Mesenchymal stem cell (in vitro differentiated cells and primary cell): ENCODE measurements around the gene GABRR2.

Experiments used
- DNase-seq: peaks from one replicate; pipeline ENCODE4 v3.0.0-alpha.2; 2013
- H2AFZ ChIP-seq: one replicate; pipeline ENCODE4 v1.6.1; 2013; ENCODE audit warnings: low read depth, mild to moderate bottlenecking, control low read depth, inconsistent platforms, low read length, moderate library complexity
- H2AK5ac ChIP-seq: 2 replicates; pipeline ENCODE4 v1.6.1; 2013; ENCODE audit warnings: low read length, moderate library complexity, mild to moderate bottlenecking, inconsistent platforms; ENCODE audit not compliant: severe bottlenecking
- H2BK120ac ChIP-seq: one replicate; pipeline ENCODE4 v1.6.1; 2013; ENCODE audit warnings: low read depth, mild to moderate bottlenecking, inconsistent platforms, low read length, moderate library complexity
- H2BK12ac ChIP-seq, 2 experiments: one replicate each; pipeline ENCODE4 v1.6.1; 2013; ENCODE audit warnings: inconsistent platforms in 2 of 2, low read length in 2 of 2, mild to moderate bottlenecking in 2 of 2, moderate library complexity in 2 of 2, control low read depth in 1 of 2
- H2BK15ac ChIP-seq: one replicate; pipeline ENCODE4 v1.6.1; 2013; ENCODE audit warnings: mild to moderate bottlenecking, low read depth, inconsistent platforms; ENCODE audit not compliant: poor library complexity, severe bottlenecking
- H2BK5ac ChIP-seq: 2 replicates; pipeline ENCODE4 v1.6.1; 2013; ENCODE audit warnings: low read depth, mild to moderate bottlenecking, low read length, control low read depth, inconsistent platforms; ENCODE audit not compliant: poor library complexity, severe bottlenecking
- H3K14ac ChIP-seq, 2 experiments: one replicate each; pipeline ENCODE4 v1.6.1; 2013; ENCODE audit warnings: inconsistent platforms in 2 of 2, low read length in 2 of 2, control low read depth in 1 of 2, mild to moderate bottlenecking in 1 of 2, moderate library complexity in 1 of 2
- H3K18ac ChIP-seq, 2 experiments: one replicate each; pipeline ENCODE4 v1.6.1; 2013; ENCODE audit warnings: inconsistent platforms in 2 of 2, low read length in 2 of 2, control low read depth in 1 of 2, low read depth in 1 of 2, mild to moderate bottlenecking in 1 of 2
- H3K23ac ChIP-seq, 2 experiments: one replicate each; pipeline ENCODE4 v1.6.1; 2013; ENCODE audit warnings: inconsistent platforms in 2 of 2, low read length in 2 of 2, mild to moderate bottlenecking in 2 of 2, moderate library complexity in 2 of 2, control low read depth in 1 of 2
- H3K27ac ChIP-seq: 2 replicates; pipeline ENCODE4 v1.5.1; 2013; ENCODE audit warnings: mild to moderate bottlenecking, moderate library complexity, low read length, control low read depth, inconsistent platforms; ENCODE audit not compliant: poor library complexity, severe bottlenecking
- H3K27me3 ChIP-seq, 2 experiments: 2 replicates each; pipeline versions ENCODE4 v1.6.1 to v1.7.0; 2013; ENCODE audit warnings: low read length in 2 of 2, mild to moderate bottlenecking in 2 of 2, moderate library complexity in 2 of 2, control low read depth in 1 of 2, inconsistent platforms in 1 of 2; ENCODE audit not compliant: control insufficient read depth in 1 of 2, insufficient read depth in 1 of 2
- H3K36me3 ChIP-seq, 2 experiments: 2 replicates each; pipeline versions ENCODE4 v1.6.1 to v1.7.0; 2013; ENCODE audit warnings: low read length in 2 of 2, control low read depth in 1 of 2, inconsistent platforms in 1 of 2, low read depth in 1 of 2, mild to moderate bottlenecking in 1 of 2; ENCODE audit not compliant: insufficient read depth in 2 of 2, control insufficient read depth in 1 of 2
- H3K4ac ChIP-seq, 2 experiments: one replicate each; pipeline ENCODE4 v1.6.1; 2013; ENCODE audit warnings: inconsistent platforms in 2 of 2, low read length in 2 of 2, mild to moderate bottlenecking in 2 of 2, moderate library complexity in 2 of 2, control low read depth in 1 of 2, low read depth in 1 of 2
- H3K4me1 ChIP-seq: 2 replicates; pipeline ENCODE4 v1.6.1; 2013; ENCODE audit warnings: low read depth, low read length, control low read depth; ENCODE audit not compliant: control insufficient read depth, insufficient read depth
- H3K4me2 ChIP-seq: 2 replicates; pipeline ENCODE4 v1.6.1; 2013; ENCODE audit warnings: low read length, mild to moderate bottlenecking, inconsistent platforms; ENCODE audit not compliant: poor library complexity, severe bottlenecking
- H3K4me3 ChIP-seq, 2 experiments: 2 replicates each; pipeline versions ENCODE4 v1.5.1 to v1.7.0; 2013; ENCODE audit warnings: low read length in 2 of 2, mild to moderate bottlenecking in 2 of 2, control low read depth in 1 of 2, low read depth in 1 of 2; ENCODE audit not compliant: insufficient read depth in 1 of 2
- H3K79me1 ChIP-seq: replicated peaks from 2 replicates; pipeline ENCODE4 v1.6.1; 2013; ENCODE audit warnings: mild to moderate bottlenecking, control low read depth, low read length, inconsistent platforms; ENCODE audit not compliant: poor library complexity, severe bottlenecking
- H3K9ac ChIP-seq: 2 replicates; pipeline ENCODE4 v1.7.0; 2013; ENCODE audit warnings: mild to moderate bottlenecking, low read length, moderate library complexity
- H3K9me3 ChIP-seq: 2 replicates; pipeline ENCODE4 v1.7.0; 2013; ENCODE audit warnings: mild to moderate bottlenecking, low read length; ENCODE audit not compliant: control insufficient read depth
- H4K8ac ChIP-seq: one replicate; pipeline ENCODE4 v1.6.1; 2013; ENCODE audit warnings: inconsistent platforms, mild to moderate bottlenecking, low read length, moderate library complexity
- H4K91ac ChIP-seq: one replicate; pipeline ENCODE4 v1.6.1; 2013; ENCODE audit warnings: mild to moderate bottlenecking, low read length, inconsistent platforms
- WGBS: methylation state at CpG from one replicate; pipeline ENCODE4 v1.1.7; 2013; ENCODE audit warnings: mixed read lengths; 5-methylcytosine and 5-hydroxymethylcytosine counted together

Gene GABRR2

DNA sequence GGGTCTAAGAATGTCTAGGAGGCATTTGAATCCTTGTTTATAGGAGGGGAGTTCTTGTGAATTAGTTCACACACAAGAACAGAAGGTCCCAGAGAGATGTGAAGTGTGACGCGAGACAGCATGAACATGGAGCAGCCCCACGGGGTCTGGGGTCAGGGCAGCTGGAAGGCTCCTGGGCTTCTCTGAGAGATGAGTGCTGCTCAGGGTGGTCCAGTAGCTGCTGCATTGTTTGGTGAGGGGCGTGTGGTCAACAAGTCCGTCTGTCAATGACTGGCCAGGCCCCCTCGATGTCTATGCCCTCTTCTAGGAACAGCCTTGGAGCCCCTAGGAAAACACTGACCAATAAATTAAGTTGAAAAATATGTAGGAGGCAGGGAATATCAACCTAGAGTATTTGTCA lies 57.8 kb downstream of the GABRR2 start:
- Histone ChIP-seq H3K27me3 (peaks cover 12 to 42% of the 10 kb centered on the region in 2 experiments), H2AK5ac (no peak overlapping the region), H3K36me3 (no peaks in the 10 kb centered on the region), H3K4me3 (no peak overlapping the region), H4K8ac (no peak overlapping the region), H3K27ac (no peak overlapping the region), H3K79me1 (no peaks in the 10 kb centered on the region), H2BK5ac (no peak overlapping the region), H2AFZ (no peak overlapping the region), H2BK120ac (no peak overlapping the region), H3K18ac (no peak overlapping the region), H2BK15ac (no peak overlapping the region), H3K14ac (no peak overlapping the region), H3K23ac (no peak overlapping the region), H3K4ac (no peak overlapping the region), H4K91ac (no peak overlapping the region), H3K4me1 (no peaks in the 10 kb centered on the region), H3K4me2 (no peak overlapping the region), H3K9me3 (no peaks in the 10 kb centered on the region), H2BK12ac (no peak overlapping the region), H3K9ac (no peak overlapping the region)
- 90% methylated on average over 5 of the region's 6 CpGs for WGBS
- no peak for DNase-seq

- Histone ChIP-seq H3K14ac (no peak overlapping the region), H4K91ac (no peak overlapping the region), H2BK5ac (no peak overlapping the region), H3K36me3 (no peaks in the 10 kb centered on the region), H3K23ac (no peak overlapping the region), H3K9ac (no peak overlapping the region), H3K18ac (no peak overlapping the region), H4K8ac (no peak overlapping the region), H3K4me3 (no peak overlapping the region), H2BK120ac (no peak overlapping the region), H3K4me1 (no peaks in the 10 kb centered on the region), H3K27me3 (peaks cover 12 to 35% of the 10 kb centered on the region in 2 experiments), H3K27ac (no peak overlapping the region), H3K4me2 (no peak overlapping the region), H2AK5ac (no peak overlapping the region), H3K79me1 (no peaks in the 10 kb centered on the region), H2BK12ac (no peak overlapping the region), H3K4ac (no peak overlapping the region), H2AFZ (no peak overlapping the region), H2BK15ac (no peak overlapping the region), H3K9me3 (no peaks in the 10 kb centered on the region)
- 91% methylated on average over 4 of the region's 4 CpGs for WGBS
- no peak for DNase-seq
Measured at GRCh38 chr6:89255417-89255816, 59.7 kb downstream of the GABRR2 start.

DNA sequence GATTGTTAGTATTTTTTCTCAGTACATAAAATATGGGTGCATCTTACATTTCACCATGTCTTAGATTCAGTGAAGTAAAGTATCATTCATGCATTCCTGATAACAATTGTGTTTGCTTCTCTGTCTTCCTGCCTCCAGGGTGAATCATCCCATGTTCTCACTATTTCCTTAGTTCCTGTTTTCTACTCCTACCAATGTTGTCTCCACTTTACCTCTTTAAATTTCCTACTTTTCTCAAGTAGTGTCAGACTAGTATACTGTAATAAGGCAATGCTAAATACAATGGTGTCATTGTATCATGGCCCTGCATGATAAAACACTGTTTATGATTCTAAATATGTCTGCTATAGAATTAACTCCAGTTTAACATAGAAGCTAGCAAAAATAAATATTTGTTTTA lies 60.5 kb downstream of the GABRR2 start:
- Histone ChIP-seq H2BK5ac (no peak overlapping the region), H2AFZ (no peak overlapping the region), H3K9ac (no peak overlapping the region), H3K4ac (no peak overlapping the region), H3K27me3 (peaks cover 12 to 43% of the 10 kb centered on the region in 2 experiments), H3K23ac (no peak overlapping the region), H3K4me1 (no peaks in the 10 kb centered on the region), H4K91ac (no peak overlapping the region), H2AK5ac (no peak overlapping the region), H3K27ac (no peak overlapping the region), H3K9me3 (no peaks in the 10 kb centered on the region), H3K79me1 (no peaks in the 10 kb centered on the region), H3K36me3 (no peaks in the 10 kb centered on the region), H4K8ac (no peak overlapping the region), H3K18ac (no peak overlapping the region), H3K4me3 (no peak overlapping the region), H3K4me2 (no peak overlapping the region), H3K14ac (no peak overlapping the region), H2BK120ac (no peak overlapping the region), H2BK15ac (no peak overlapping the region), H2BK12ac (no peak overlapping the region)
- no peak for DNase-seq

DNA sequence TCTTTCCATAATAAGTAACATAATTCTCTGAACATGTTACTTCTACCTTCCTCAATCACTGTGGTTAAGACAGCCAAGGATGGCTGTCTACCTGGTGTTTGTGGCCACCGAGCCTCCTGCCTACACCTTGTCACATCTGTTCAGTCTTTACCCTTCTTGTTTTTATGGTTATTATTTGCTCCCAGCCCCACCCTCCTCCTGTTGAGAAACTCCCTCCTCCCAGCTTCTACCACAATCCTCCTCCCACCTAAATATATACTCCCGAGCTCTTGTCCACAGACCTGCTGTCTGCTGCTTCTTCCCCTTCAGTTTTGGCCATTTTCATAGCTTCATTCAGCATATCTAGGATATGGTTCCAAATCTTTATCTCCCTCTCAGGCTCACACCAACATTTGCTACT lies 62.2 kb downstream of the GABRR2 start:
- no peak overlapping the region for H2AK5ac ChIP-seq
- no peak overlapping the region for H3K23ac ChIP-seq
- no peaks in the 10 kb centered on the region for H3K4me1 ChIP-seq
- H3K14ac ChIP-seq, result no peak overlapping the region
- 78% methylated on average over 2 of the region's 2 CpGs for WGBS
- H3K27ac ChIP-seq, result no peak overlapping the region
- no peak overlapping the region for H3K4ac ChIP-seq
- no peak overlapping the region for H2BK120ac ChIP-seq
- H3K27me3 ChIP-seq, result peaks cover 12 to 45% of the 10 kb centered on the region in 2 experiments
- no peaks in the 10 kb centered on the region for H3K36me3 ChIP-seq
- no peaks in the 10 kb centered on the region for H3K9me3 ChIP-seq
- no peak overlapping the region for H2BK15ac ChIP-seq
- H3K18ac ChIP-seq, result no peak overlapping the region
- no peak overlapping the region for H2BK12ac ChIP-seq
- no peak overlapping the region for H3K4me3 ChIP-seq
- no peaks in the 10 kb centered on the region for H3K79me1 ChIP-seq
- H2BK5ac ChIP-seq, result no peak overlapping the region
- DNase-seq, result no peak
- no peak overlapping the region for H4K8ac ChIP-seq
- no peak overlapping the region for H3K4me2 ChIP-seq
- no peak overlapping the region for H2AFZ ChIP-seq
- H4K91ac ChIP-seq, result no peak overlapping the region
- no peak overlapping the region for H3K9ac ChIP-seq
